Stimulated activated naive CD8-positive, alpha-beta T cell treated with anti-CD3 and anti-CD28 coated beads, Interleukin-15, Interleukin-2, amounts not matched to agents 100 ng/mL and 50 ng/mL, for 24 hours (primary cell): ENCODE data around the gene OSGIN1.
A peak's percentile ranks its signal among the peaks of the same experiment; 100 is the strongest.

Experiments
- H3K27ac Mint-ChIP-seq: one replicate; pipeline ENCODE4 v1.8.0; 2021; ENCODE audit warnings: mild to moderate bottlenecking, mixed read lengths
- H3K27me3 Mint-ChIP-seq: one replicate; pipeline ENCODE4 v1.8.0; 2021; ENCODE audit warnings: mixed read lengths
- H3K36me3 Mint-ChIP-seq: one replicate; pipeline ENCODE4 v1.8.0; 2021; ENCODE audit warnings: low read depth, mixed read lengths
- H3K4me1 Mint-ChIP-seq: one replicate; pipeline ENCODE4 v1.8.0; 2021; ENCODE audit warnings: low read depth, mixed read lengths
- H3K4me3 Mint-ChIP-seq: one replicate; pipeline ENCODE4 v1.8.0; 2021; ENCODE audit warnings: mild to moderate bottlenecking, mixed read lengths
- H3K9me3 Mint-ChIP-seq: one replicate; pipeline ENCODE4 v1.8.0; 2021; ENCODE audit warnings: mixed read lengths

The OSGIN1 gene

GRCh38 chr16:83967838-83968305 is 14.8 kb downstream of the OSGIN1 start, which contains the start of gene NECAB2:
Gene NECAB2 (plus strand): TSS chr16:83968244. CDS start chr16:83968649, 405 bp downstream.
- peak within 1 kb of the TSS; percentile 55 for H3K4me3 Mint-ChIP-seq
- no peaks in the 10 kb centered on the region for H3K36me3 Mint-ChIP-seq
- peaks cover 15% of the 10 kb centered on the region for H3K27me3 Mint-ChIP-seq
- peaks cover 4% of the 10 kb centered on the region for H3K4me1 Mint-ChIP-seq
- H3K27ac Mint-ChIP-seq, result no peak within 1 kb of the TSS
- no peaks in the 10 kb centered on the region for H3K9me3 Mint-ChIP-seq

- Mint-ChIP-seq H3K9me3 (no peaks in the 10 kb centered on the region), H3K4me3 (no peak overlapping the region), H3K4me1 (peaks cover 4% of the 10 kb centered on the region), H3K27ac (no peak overlapping the region), H3K36me3 (no peaks in the 10 kb centered on the region), H3K27me3 (peaks cover 16% of the 10 kb centered on the region)
Observed at GRCh38 chr16:83968306-83968851, 15.3 kb downstream of the OSGIN1 start.

GRCh38 chr16:83968891-83969649 is 16.0 kb downstream of the OSGIN1 start:
- Mint-ChIP-seq H3K4me1 (peaks cover 4% of the 10 kb centered on the region), H3K27me3 (peaks cover 20% of the 10 kb centered on the region), H3K27ac (no peak overlapping the region), H3K4me3 (peak overlapping the region; percentile 8), H3K9me3 (no peaks in the 10 kb centered on the region), H3K36me3 (no peaks in the 10 kb centered on the region)

- no peaks in the 10 kb centered on the region for H3K36me3 Mint-ChIP-seq
- H3K4me1 Mint-ChIP-seq, result peaks cover 4% of the 10 kb centered on the region
- H3K27me3 Mint-ChIP-seq, result peaks cover 20% of the 10 kb centered on the region
- no peaks in the 10 kb centered on the region for H3K9me3 Mint-ChIP-seq
- H3K4me3 Mint-ChIP-seq, result no peak overlapping the region
- no peak overlapping the region for H3K27ac Mint-ChIP-seq
Observed at GRCh38 chr16:83969771-83970429, 16.9 kb downstream of the OSGIN1 start.

- Mint-ChIP-seq H3K9me3 (no peaks in the 10 kb centered on the region), H3K4me1 (peaks cover 4% of the 10 kb centered on the region), H3K27me3 (peaks cover 20% of the 10 kb centered on the region), H3K4me3 (no peak overlapping the region), H3K36me3 (no peaks in the 10 kb centered on the region), H3K27ac (no peak overlapping the region)
Observed at GRCh38 chr16:83970430-83970815, 17.4 kb downstream of the OSGIN1 start.

GRCh38 chr16:83971165-83972130 is 18.4 kb downstream of the OSGIN1 start:
- Mint-ChIP-seq H3K27ac (no peak overlapping the region), H3K4me1 (peaks cover 4% of the 10 kb centered on the region), H3K4me3 (no peak overlapping the region), H3K9me3 (no peaks in the 10 kb centered on the region), H3K36me3 (no peaks in the 10 kb centered on the region), H3K27me3 (peaks cover 20% of the 10 kb centered on the region)

- H3K36me3 Mint-ChIP-seq, result no peaks in the 10 kb centered on the region
- no peak overlapping the region for H3K4me3 Mint-ChIP-seq
- peaks cover 4% of the 10 kb centered on the region for H3K4me1 Mint-ChIP-seq
- H3K27me3 Mint-ChIP-seq, result peaks cover 20% of the 10 kb centered on the region
- no peak overlapping the region for H3K27ac Mint-ChIP-seq
- H3K9me3 Mint-ChIP-seq, result no peaks in the 10 kb centered on the region
Observed at GRCh38 chr16:83972256-83973008, 19.4 kb downstream of the OSGIN1 start.

GRCh38 chr16:83973077-83973476 is 20.0 kb downstream of the OSGIN1 start:
- peaks cover 16% of the 10 kb centered on the region for H3K27me3 Mint-ChIP-seq

GRCh38 chr16:83973581-83974385 is 20.7 kb downstream of the OSGIN1 start:
- Mint-ChIP-seq H3K27me3 (peaks cover 16% of the 10 kb centered on the region), H3K9me3 (peaks cover 9% of the 10 kb centered on the region), H3K4me1 (no peaks in the 10 kb centered on the region), H3K27ac (no peak overlapping the region), H3K36me3 (no peaks in the 10 kb centered on the region), H3K4me3 (no peak overlapping the region)

More at GRCh38 chr16:83973077-83973476, 20.0 kb downstream of the OSGIN1 start:
- no peak overlapping the region for H3K4me3 Mint-ChIP-seq
- H3K27ac Mint-ChIP-seq, result no peak overlapping the region
- no peaks in the 10 kb centered on the region for H3K4me1 Mint-ChIP-seq
- peaks cover 3% of the 10 kb centered on the region for H3K9me3 Mint-ChIP-seq
- no peaks in the 10 kb centered on the region for H3K36me3 Mint-ChIP-seq

- H3K4me1 Mint-ChIP-seq, result no peaks in the 10 kb centered on the region
Observed at GRCh38 chr16:83974475-83974874, 21.4 kb downstream of the OSGIN1 start.

GRCh38 chr16:83975590-83976260 is 22.7 kb downstream of the OSGIN1 start:
- H3K27ac Mint-ChIP-seq, result no peak overlapping the region

More at GRCh38 chr16:83974475-83974874, 21.4 kb downstream of the OSGIN1 start:
- Mint-ChIP-seq H3K9me3 (peaks cover 9% of the 10 kb centered on the region), H3K27me3 (peaks cover 11% of the 10 kb centered on the region), H3K36me3 (no peaks in the 10 kb centered on the region), H3K27ac (no peak overlapping the region), H3K4me3 (no peak overlapping the region)

GRCh38 chr16:83977056-83977815 is 24.2 kb downstream of the OSGIN1 start:
- Mint-ChIP-seq H3K36me3 (no peaks in the 10 kb centered on the region), H3K4me1 (no peaks in the 10 kb centered on the region), H3K27ac (no peak overlapping the region), H3K27me3 (peaks cover 4% of the 10 kb centered on the region), H3K9me3 (peaks cover 9% of the 10 kb centered on the region), H3K4me3 (no peak overlapping the region)

More at GRCh38 chr16:83975590-83976260, 22.7 kb downstream of the OSGIN1 start:
- H3K4me3 Mint-ChIP-seq, result no peak overlapping the region
- H3K36me3 Mint-ChIP-seq, result no peaks in the 10 kb centered on the region
- peaks cover 4% of the 10 kb centered on the region for H3K27me3 Mint-ChIP-seq
- no peaks in the 10 kb centered on the region for H3K4me1 Mint-ChIP-seq
- peaks cover 9% of the 10 kb centered on the region for H3K9me3 Mint-ChIP-seq
